GM18499 (cell line): ENCODE results near the gene TRUB1.
"Not testable (repeated sequence)": the region's sequence is repeated elsewhere in the genome, so short reads cannot be mapped to it uniquely, and the experiment has no call there.

Experiments used
- ATAC-seq: cut with Tn5 transposase; IDR thresholded peaks from one replicate; pipeline ENCODE4 v1.9.1; 2021; ENCODE audit warnings: moderate number of reproducible peaks; ENCODE audit not compliant: insufficient read depth, unreplicated experiment

Gene TRUB1

DNA sequence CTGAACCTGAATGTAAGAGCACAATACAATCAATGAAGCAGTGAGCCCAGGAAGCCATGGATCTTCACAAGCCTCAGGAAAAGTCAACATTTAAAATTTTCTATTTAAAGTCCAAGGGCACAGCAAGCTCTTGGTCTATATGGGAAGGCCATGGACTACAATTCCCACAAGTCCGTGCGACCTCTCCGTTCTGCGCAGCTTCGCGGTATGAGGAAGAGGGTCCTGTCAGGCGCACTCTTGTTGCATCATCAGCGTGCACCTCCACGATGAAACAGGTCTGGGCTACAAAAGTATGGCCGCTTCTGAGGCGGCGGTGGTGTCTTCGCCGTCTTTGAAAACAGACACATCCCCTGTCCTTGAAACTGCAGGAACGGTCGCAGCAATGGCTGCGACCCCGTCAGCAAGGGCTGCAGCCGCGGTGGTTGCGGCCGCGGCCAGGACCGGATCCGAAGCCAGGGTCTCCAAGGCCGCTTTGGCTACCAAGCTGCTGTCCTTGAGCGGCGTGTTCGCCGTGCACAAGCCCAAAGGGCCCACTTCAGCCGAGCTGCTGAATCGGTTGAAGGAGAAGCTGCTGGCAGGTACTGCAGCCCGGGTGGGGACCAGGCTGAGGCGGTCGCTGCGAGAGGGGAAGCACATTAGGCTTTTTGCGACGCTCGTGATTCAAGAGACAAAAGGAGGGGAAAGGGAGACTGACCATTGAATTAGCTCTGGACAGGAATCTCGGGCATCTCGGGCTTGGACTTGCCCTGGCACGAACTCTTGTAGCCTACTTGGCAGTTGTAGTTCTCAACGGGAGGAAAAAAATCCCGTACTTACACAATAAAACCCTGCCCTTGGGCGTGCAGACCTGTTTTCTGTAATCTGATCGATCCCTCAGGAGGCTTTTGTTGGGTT is at the start of gene TRUB1:
TRUB1 (plus strand) TSS at position 234 of the 894 bp plus-strand sequence; CDS start at position 293, 59 bp downstream.
- peak; percentile 99 for ATAC-seq

DNA sequence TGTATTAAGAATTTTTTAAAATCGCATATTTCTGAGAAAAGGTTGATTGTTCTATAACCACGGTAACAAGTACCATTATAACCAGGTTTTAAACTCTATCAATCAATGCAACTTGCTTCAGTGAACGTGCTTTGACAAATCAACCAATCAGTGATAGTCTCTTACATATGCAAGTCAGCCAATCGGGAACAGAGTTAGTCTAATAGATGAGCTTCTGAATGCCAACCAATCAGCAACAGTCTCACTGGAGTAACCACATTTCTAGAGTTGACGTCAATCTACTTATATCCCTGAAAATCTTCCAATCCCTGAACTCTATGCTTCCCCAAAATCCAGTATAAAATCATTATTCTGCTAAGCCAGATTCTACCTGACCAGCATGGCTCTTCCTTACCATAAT is 44.7 kb upstream of the TRUB1 start:
- ATAC-seq, result no peak

DNA sequence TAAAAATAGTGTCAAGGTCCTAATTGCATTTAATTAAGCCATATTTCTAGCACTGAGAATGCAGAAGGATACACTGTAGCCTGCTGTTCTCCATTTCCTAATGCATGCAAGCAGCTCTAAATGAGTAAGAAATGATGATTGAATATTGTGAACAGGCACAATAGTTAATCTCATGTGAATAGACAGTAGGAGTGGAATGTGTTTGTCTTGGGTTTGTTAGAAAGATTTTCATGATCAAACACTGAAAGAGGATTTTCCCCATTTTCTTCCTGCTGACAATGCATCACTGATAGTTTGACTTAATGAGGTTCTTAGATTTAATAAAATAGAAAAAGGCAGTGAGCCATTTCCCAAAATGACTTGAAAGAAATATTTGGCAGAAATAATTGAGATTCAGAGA is 43.1 kb upstream of the TRUB1 start:
- no peak for ATAC-seq

DNA sequence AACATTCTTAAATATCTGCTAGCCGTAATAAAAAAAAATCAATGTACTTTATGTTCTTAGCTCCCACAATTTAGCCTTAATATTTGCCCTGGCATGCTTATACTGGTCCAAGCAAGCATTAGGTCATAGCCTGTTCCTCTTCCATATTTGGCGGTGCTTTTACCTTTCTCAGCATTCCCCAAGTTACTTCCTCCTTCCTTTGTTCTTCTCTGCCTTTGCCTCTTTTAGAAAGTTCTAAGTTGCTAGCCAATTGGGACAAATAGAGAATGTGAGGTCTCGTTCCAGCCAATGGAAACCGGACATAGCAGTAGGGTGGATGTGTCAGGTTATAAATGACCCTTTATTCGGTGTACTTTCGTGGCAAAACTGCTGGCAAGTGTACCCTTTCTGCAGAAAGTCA is 41.0 kb upstream of the TRUB1 start:
- not testable (repeated sequence) for ATAC-seq

DNA sequence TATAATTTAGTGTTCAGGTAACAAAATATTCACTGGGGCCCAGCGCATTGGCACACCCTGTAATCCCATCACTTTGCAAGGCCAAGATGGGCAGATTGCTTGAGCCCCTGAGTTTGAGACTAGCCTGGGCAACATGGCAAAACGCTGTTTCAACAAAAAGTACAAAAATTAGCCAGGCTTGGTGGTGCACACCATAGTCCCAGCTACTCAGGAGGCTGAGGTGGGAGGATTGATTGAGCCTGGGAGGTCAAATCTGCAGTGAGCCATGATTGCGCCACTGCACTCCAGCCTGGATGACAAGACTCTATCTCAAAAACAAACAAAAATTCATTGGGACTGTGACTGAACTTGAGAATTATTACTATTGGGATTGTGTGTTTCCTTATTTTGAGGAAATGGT is 40.4 kb upstream of the TRUB1 start:
- no peak for ATAC-seq

DNA sequence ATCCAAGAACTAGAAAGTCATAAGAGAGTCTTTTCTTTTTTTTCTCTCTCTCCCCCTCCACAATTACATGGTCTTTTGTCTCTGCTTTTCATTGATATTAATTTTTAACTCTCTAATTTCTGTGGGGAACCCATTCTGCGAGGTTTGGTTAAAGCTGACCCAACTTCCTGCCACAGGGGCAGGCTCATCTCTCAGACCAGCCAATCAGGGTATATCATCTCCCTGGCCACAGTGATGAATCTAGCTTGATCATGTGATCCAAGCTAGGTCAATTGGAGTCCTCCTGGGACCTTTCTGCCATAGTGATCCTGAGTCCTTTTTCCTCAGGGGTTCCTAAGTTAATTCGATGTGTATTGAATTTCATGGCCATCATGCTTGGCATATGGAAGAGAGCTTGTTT is 38.0 kb upstream of the TRUB1 start:
- no peak for ATAC-seq

DNA sequence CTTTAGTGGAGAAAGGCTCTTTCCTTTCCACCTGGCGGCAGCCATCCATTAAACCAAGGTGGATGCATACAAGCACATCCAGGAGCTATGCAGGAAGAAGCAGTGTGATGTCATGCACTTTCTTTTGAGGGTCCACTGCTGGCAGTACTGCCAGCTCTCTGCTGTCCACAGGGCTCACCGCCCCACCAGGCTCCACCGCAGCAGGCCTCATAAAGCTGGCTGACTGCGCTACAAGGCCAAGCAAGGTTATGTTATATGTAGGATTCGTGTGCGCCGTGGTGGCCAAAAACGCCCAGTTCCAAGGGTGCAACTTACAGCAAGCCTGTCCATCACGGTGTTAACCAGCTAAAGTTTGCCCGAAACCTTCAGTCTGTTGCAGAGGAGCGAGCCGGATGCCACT is 37.3 kb upstream of the TRUB1 start:
- ATAC-seq, result no peak

DNA sequence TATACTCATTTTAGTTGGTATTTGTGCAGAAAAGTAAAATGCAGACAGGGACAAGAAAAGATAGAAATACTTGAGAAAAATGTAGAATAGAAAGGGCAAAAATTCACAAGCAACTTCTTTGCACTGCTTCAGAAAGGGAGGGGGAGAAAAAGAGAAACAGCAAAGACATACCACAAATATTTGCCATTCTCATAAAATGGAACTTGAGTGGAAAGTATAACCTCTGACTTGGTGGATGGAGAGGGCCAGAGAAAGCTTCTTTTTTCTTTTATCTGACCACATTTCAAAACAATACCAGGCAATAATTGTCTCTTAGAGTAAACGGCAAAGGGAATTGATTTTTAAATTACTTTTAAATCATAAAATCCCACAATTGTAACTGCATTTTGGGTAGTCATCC is 35.8 kb upstream of the TRUB1 start:
- no peak for ATAC-seq

DNA sequence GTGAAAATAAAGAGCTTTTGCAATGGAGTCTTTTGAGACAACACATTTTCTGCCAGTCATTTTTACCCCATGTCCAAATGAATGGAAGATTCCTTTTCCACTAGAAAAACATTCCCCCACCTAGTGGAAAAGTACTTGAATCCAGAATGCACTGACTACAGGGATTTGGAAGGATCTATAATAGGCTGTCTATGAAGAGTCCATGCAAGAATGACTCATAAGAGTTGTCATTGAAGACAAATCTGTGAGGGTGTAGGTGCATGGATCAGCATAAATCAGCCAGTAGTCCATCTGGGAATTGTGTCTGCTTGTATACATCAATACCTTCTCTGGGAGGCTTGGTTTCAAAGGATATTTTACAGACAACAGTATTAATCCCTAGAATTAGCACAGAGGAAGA is 32.5 kb upstream of the TRUB1 start:
- no peak for ATAC-seq

DNA sequence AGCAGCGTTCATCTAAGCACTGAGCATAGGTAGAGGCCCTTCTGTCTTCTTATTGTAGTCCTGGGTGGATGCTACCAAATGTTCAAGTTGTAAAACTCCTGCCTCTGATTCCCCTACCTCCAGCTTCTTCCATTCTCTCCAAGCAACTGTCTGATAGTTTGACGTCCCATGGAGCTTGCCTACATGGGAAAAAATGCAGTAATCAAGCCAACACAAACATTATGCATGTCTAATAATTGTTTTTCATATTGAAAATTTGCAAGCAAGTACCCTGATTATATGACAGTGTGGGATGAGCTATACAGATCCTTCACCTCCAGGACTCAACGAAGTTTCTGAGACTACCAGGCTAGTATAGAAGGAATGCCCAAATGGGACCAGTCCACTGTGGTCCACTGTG is 31.0 kb upstream of the TRUB1 start:
- no peak for ATAC-seq

DNA sequence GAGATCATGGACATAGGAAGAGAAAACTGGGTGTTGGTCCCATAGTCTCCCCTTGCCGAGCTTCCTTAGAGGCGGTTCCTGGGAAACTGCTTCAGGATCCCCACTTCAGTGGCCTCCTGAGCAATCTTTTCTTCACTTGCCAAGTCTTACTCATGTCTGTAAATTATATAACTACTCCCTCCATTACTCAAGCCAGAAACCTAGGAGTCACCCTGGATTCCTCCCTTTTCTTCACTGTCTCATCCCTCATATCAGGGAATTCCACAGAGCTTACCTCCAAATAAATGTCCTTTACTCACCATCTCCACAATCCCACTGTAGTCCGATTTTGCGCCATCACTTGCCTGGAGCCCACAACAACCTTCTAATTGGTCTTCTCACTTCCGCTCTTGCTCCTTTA is 29.1 kb upstream of the TRUB1 start:
- ATAC-seq, result no peak

DNA sequence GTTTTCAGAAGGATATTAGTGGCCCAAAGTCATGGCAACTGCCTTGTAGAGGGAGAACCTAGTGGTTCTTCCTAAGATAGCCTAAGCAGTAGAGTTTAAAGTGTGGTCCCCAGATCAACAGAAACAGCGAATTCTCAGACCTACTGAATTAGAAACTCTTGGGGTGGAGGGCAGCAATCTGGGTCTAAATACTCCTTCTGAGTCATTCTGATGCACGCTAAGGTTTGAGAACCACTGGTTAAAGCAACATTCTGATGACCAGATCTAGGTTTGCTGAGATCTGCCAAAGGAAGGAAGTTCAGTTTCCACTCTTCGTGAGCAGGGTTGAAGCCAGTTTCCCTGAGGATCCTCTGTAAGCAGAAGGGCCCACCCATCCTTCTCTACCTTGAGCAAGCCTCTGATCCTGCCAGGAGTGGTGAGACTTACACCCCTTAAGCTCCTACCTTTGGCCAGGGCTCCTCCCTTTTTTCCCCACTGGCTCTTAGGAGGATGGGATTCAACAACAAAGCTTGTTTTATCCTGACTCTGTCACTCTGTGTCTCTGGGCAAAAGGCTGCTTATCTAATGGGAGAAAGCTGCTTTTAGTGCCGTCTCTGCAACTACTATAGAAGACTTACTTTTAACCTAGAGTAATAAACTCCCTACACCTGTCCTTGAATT is 26.8 kb upstream of the TRUB1 start:
- peak; percentile 82 for ATAC-seq

DNA sequence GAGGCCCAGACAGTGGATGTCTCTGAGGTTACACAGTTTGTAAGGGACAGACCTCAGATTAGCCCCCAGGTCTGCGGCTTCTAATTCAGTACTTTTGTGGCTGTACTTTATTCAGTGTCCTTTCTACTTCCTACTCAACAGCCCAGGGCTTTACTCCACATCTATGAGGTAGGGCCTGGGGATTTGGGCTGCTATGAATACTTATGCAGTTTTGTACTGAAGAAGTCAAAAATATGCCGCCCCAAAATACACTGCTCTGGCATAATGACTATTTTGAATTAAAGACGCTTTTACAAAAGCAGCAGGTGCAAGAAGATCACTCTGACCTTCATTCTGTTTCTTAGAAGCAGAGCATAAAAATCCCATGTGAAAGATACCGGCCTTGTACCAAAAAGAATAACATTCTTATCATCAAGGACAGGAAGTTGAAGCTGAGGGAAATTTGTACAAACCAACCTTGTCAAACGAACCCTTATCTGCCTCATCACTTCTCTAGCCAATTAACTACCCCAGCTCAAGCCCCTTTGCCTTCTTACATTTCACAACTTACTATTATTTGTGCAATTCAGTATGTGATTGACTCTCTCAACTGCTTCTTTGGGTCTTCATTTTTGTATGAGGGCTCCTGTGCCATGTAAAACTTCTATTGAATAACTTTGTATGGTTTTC is 26.1 kb upstream of the TRUB1 start:
- no peak for ATAC-seq

DNA sequence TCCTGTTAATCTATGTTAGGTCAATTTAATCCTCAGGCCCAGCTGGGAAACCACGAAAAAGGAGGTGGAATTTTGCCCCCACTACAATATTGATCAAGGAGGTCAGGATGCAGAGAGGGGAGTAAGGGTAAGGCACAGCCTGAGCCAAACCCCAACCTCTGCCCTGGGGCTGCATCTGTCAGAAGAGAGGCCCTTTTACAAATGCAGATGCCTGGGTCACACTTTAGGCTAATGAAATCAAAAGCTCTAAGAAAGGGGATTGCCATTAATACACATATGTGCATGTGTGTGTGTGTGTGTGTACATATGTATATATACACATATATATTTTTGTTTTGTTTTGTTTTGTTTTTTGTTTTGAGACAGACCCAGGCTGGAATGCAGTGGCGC is 25.5 kb upstream of the TRUB1 start:
- ATAC-seq, result no peak

DNA sequence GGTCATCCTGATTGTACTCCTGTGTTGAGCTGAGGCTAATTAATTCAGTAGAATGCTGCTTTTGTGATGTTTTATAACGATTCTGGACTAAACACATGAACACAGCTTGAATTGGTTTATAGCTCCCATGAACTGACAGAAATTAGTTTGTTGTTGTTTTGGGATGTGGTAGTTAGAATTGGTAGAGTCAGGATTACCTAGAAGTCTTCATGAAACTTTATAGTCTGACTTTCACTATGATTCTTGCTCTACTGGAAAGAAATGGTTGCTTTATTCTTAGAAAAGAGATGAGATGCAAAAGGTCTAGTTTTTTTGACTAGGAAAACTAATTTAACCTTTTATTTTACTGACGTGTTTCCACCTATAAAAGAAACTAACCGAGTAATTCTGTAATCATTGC is 23.4 kb upstream of the TRUB1 start:
- ATAC-seq, result no peak

DNA sequence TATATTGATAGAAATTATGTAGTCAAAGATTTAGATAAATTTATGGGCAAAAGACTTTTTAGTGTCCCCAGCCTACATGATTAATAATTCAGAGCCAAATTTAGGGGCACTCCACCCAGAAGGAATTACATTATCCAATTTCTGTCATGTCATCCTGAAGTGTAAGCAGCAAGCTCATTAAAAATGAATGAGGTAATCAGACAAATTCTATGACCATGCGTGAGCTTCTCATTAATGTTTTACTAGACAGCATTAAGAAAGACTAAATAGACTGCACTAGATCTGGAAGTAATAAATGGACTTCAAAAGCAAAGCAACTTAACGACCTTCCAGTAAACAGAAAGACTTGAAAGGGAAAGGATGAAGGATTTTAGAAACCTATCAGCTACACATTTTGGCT is 22.7 kb upstream of the TRUB1 start:
- no peak for ATAC-seq

DNA sequence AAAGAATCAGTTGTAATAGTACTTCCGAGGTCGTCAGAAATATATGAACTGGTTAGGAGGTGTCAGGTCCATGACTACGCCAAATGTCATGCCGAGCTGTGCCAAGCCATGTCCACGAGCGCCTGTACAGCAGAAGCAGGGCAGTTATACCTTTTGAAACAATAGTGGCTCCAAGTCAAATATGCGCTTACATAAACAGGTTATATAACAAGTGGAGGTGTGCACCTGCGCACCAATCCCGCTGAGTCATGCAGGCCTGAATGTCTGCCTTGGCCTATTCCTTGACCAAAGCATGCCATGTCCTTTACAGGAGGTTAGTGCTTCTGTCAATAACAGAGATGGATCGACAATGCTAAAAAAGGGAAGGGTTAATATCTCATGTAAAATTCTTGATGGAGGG is 21.3 kb upstream of the TRUB1 start:
- ATAC-seq, result no peak

DNA sequence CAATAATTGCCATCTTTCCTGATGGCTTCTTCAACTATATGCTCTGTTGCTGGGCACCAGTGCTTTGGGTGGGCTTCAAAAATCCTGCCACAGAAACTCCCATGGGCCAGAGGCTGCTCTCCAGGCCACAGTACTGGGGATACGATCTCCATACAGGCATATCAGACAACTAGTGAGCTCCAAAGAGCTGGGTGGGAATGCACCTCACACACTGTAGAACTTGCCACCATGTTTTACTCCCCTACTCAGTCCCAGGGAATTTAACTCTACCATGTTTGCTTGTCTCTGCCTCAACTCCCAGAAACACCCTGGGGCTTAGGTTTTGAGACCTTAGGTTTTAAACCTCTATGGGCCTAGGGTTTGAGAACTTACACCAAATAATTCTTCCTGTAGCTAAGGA is 20.5 kb upstream of the TRUB1 start:
- ATAC-seq, result no peak

DNA sequence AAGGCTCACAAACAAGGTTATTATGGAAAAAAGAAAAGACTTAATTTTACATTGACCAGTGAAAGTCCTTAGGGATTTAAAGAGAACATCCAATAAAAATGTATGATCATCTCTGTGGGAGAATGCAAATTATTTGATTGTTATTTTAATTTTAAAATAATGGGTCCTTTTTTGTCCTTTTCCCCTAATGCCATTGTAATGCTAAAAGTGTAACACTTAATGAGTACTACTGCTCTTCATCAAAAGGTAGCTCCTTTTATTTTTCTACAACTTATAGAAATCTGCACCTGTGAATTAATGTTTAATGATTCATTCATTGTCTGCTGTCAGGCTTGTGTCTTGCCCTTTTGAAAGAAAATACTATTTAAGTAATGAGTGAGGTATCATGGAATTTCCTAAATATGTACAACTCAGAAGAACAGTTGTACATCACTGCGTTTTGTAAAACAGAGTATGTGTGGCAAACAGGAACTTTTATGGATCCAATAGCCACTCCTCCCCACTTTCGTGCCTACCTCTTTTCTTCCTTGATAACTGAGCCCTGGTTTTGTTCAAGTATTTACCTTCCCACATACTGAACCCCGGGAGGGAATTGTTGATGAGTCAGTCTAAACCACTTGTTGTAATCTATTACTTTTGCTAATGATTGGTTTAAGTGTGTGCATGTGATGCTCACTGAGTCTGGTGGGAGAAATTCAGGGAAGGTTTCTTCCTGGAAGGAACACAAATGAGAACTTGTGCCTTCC is 19.9 kb upstream of the TRUB1 start:
- no peak for ATAC-seq

DNA sequence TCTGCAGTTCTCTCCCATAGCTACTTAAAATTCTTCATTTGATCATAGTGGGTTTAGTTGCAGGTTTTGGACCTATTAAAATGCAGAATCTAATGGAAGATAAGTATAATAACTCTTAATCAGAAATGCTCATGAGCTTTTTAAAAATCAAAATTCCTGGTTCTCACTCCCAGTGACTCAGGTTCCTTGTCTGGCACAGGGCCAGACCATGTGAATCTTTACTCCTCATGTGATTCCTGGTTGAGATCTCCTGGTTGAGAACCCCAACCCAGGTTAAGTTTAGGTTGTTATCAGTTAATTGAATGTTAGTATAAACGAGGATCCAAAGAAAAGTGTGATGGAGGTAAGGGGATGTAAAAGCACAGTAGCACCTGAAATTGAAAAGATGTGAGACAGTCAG is 17.5 kb upstream of the TRUB1 start:
- no peak for ATAC-seq

DNA sequence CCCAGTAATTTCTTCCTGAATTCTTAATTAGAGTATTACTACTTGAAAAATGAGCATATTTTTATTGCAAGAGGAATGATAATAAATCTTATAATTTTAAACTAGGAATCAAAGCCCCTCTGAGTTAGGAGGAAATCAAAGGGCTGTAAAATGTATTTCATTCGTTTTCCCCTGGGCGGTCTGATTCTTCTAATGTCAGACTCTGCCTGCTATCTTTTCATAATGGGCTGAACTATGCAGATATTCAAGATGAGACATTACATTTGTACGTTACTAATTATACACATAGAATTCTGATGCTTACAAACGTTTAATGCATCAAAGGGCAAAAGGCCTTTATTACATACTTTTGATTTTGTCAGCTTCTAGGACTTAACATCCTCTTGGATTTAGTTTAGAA is 16.0 kb upstream of the TRUB1 start:
- ATAC-seq, result no peak
